Mucosa of rectum (tissue), 2 donors: ENCODE results near the gene ATXN2.
"Not testable (repeated sequence)": the region's sequence is repeated elsewhere in the genome, so short reads cannot be mapped to it uniquely, and the experiment has no call there.

Source experiments
- H3K27ac ChIP-seq, 2 donors: one replicate each; pipeline ENCODE4 v1.7.0; 2013; ENCODE audit warnings: inconsistent platforms in 2 of 2, low read depth in 2 of 2, low read length in 2 of 2
- H3K27me3 ChIP-seq, 2 donors: one replicate each; pipeline ENCODE4 v1.7.0; 2013; ENCODE audit warnings: low read length in 2 of 2; ENCODE audit not compliant: control insufficient read depth in 2 of 2, insufficient read depth in 2 of 2
- H3K36me3 ChIP-seq, 2 donors: one replicate each; pipeline ENCODE4 v1.7.0; 2013; ENCODE audit warnings: low read length in 2 of 2; ENCODE audit not compliant: control insufficient read depth in 2 of 2, insufficient read depth in 2 of 2
- H3K4me1 ChIP-seq, 2 donors: one replicate each; pipeline ENCODE4 v1.7.0; 2013; ENCODE audit warnings: low read length in 2 of 2, mild to moderate bottlenecking in 1 of 2; ENCODE audit not compliant: control insufficient read depth in 2 of 2, insufficient read depth in 2 of 2
- H3K4me3 ChIP-seq, 2 donors: one replicate each; pipeline ENCODE4 v1.7.0; 2013; ENCODE audit warnings: low read length in 2 of 2
- H3K9ac ChIP-seq, 2 donors: one replicate each; pipeline ENCODE4 v1.7.0; 2013; ENCODE audit warnings: low read length in 2 of 2, low read depth in 1 of 2, mild to moderate bottlenecking in 1 of 2
- H3K9me3 ChIP-seq, 2 donors: one replicate each; pipeline ENCODE4 v1.7.0; 2013; ENCODE audit warnings: low read length in 2 of 2; ENCODE audit not compliant: control insufficient read depth in 2 of 2
- donor health status: healthy.
- donor health status: Normal muscosa, but diverticular disease.

The ATXN2 gene

GRCh38 chr12:111507258-111507657 is 91.9 kb downstream of the ATXN2 start:
- H3K4me1 ChIP-seq, H3K27ac ChIP-seq, H3K4me3 ChIP-seq, H3K9ac ChIP-seq, H3K27me3 ChIP-seq, H3K9me3 ChIP-seq: not testable (repeated sequence)
- peaks cover 35 to 53% of the 10 kb centered on the region in 2 donors for H3K36me3 ChIP-seq

GRCh38 chr12:111506260-111506659 is 92.9 kb downstream of the ATXN2 start:
- Histone ChIP-seq H3K27ac (no peak overlapping the region), H3K4me3 (no peak overlapping the region), H3K27me3 (no peaks in the 10 kb centered on the region), H3K9me3 (no peaks in the 10 kb centered on the region), H3K4me1 (no peaks in the 10 kb centered on the region), H3K9ac (no peak overlapping the region), H3K36me3 (peaks cover 38 to 50% of the 10 kb centered on the region in 2 donors)

- Histone ChIP-seq H3K27me3 (no peaks in the 10 kb centered on the region), H3K9me3 (no peaks in the 10 kb centered on the region), H3K36me3 (peaks cover 37 to 48% of the 10 kb centered on the region in 2 donors), H3K27ac (no peak overlapping the region), H3K4me1 (no peaks in the 10 kb centered on the region), H3K9ac (no peak overlapping the region), H3K4me3 (no peak overlapping the region)
Measured at GRCh38 chr12:111505601-111506036, 93.5 kb downstream of the ATXN2 start.

GRCh38 chr12:111503116-111503515 is 96.0 kb downstream of the ATXN2 start:
- no peaks in the 10 kb centered on the region for H3K4me1 ChIP-seq
- H3K27me3 ChIP-seq = no peaks in the 10 kb centered on the region
- H3K9me3 ChIP-seq = no peaks in the 10 kb centered on the region
- H3K27ac ChIP-seq = no peak overlapping the region
- no peak overlapping the region for H3K9ac ChIP-seq
- H3K4me3 ChIP-seq = no peak overlapping the region
- peaks cover 22 to 32% of the 10 kb centered on the region in 2 donors for H3K36me3 ChIP-seq

GRCh38 chr12:111494676-111495075 is 104.4 kb downstream of the ATXN2 start:
- H3K27ac ChIP-seq = no peak overlapping the region
- H3K36me3 ChIP-seq = peaks cover 16 to 44% of the 10 kb centered on the region in 2 donors

GRCh38 chr12:111492979-111493378 is 106.1 kb downstream of the ATXN2 start:
- not testable (repeated sequence) for H3K9ac ChIP-seq, H3K27me3 ChIP-seq, H3K4me1 ChIP-seq, H3K4me3 ChIP-seq, H3K9me3 ChIP-seq, H3K27ac ChIP-seq
- peaks cover 23 to 52% of the 10 kb centered on the region in 2 donors for H3K36me3 ChIP-seq

More at GRCh38 chr12:111494676-111495075, 104.4 kb downstream of the ATXN2 start:
- Histone ChIP-seq H3K4me1 (no peaks in the 10 kb centered on the region), H3K4me3 (no peak overlapping the region), H3K9ac (no peak overlapping the region), H3K9me3 (no peaks in the 10 kb centered on the region), H3K27me3 (no peaks in the 10 kb centered on the region)

GRCh38 chr12:111488798-111489197 is 110.3 kb downstream of the ATXN2 start:
- Histone ChIP-seq H3K9me3 (no peaks in the 10 kb centered on the region), H3K27ac (no peak overlapping the region), H3K36me3 (peaks cover 39 to 65% of the 10 kb centered on the region in 2 donors)

DNA sequence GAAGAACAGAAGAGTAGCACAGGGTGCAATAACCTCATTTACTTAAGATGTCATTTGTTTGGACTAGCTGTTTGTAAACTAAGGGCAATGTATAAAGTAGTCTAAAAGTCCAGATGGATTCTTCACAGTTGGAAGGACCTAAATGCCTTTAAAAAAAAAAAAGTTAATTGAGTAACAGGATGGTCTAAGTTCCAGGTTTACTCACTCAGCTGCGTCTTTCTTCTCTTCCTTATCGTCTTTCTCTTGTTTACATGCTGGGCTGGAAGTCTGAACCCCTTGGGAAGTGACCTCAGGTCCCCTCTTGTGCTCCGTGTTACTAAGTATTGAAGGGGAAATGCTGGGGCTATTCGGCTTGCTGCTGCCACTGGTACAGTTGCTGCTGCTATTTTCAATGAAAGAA is 110.8 kb downstream of the ATXN2 start:
- Histone ChIP-seq H3K27me3 (no peaks in the 10 kb centered on the region), H3K27ac (no peak overlapping the region), H3K4me1 (no peaks in the 10 kb centered on the region), H3K4me3 (no peak overlapping the region), H3K9me3 (no peaks in the 10 kb centered on the region), H3K36me3 (peaks cover 43 to 70% of the 10 kb centered on the region in 2 donors), H3K9ac (no peak overlapping the region)

More at GRCh38 chr12:111488798-111489197, 110.3 kb downstream of the ATXN2 start:
- H3K9ac ChIP-seq = no peak overlapping the region
- no peaks in the 10 kb centered on the region for H3K27me3 ChIP-seq
- no peak overlapping the region for H3K4me3 ChIP-seq
- no peaks in the 10 kb centered on the region for H3K4me1 ChIP-seq

DNA sequence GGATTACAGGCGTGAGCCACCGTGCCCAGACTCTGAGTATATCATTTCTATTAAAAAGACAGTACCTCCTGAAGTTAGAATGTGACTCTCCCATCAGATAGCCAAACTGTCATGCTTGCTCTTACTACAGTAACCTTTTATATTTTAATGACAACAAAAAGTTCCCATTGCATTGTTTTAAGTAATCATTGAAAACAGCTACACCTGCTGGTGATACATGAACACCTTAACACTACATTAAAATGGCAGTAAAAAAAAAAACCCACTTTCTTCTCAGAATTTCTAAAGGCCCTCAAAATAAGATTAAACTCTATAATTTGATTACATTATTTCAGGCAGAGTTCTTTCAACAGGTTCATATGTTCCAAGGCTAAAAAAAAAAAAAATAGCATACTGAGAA is 116.7 kb downstream of the ATXN2 start:
- H3K4me1 ChIP-seq = no peaks in the 10 kb centered on the region
- H3K4me3 ChIP-seq = no peak overlapping the region
- no peak overlapping the region for H3K27ac ChIP-seq
- no peaks in the 10 kb centered on the region for H3K9me3 ChIP-seq
- no peak overlapping the region for H3K9ac ChIP-seq
- H3K27me3 ChIP-seq = no peaks in the 10 kb centered on the region
- peaks cover 30 to 46% of the 10 kb centered on the region in 2 donors for H3K36me3 ChIP-seq

DNA sequence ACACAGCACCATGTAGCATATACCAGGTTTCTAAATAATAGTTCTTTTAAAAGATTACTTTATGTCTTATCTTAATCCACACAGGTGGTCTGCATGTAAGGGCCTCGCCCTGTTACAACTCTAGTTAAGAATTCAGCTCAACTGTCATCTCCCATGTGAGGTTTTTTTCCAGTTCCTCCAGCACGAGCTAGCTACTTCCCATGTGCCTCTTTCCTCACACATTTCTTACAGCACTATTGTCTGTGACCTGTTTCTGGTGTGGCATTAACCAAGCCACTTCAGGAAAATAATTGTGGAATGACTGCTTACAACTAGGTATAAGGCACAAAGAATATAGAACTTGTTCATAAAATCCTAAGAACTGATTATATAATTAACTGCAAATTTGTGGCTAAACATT is 127.9 kb downstream of the ATXN2 start:
- Histone ChIP-seq H3K36me3 (peaks cover 29 to 34% of the 10 kb centered on the region in 2 donors), H3K27ac (no peak overlapping the region), H3K27me3 (no peaks in the 10 kb centered on the region), H3K9ac (no peak overlapping the region), H3K4me1 (no peaks in the 10 kb centered on the region), H3K4me3 (no peak overlapping the region), H3K9me3 (no peaks in the 10 kb centered on the region)

- Histone ChIP-seq H3K27me3 (no peaks in the 10 kb centered on the region), H3K9me3 (no peaks in the 10 kb centered on the region), H3K4me3 (no peak overlapping the region), H3K4me1 (no peaks in the 10 kb centered on the region), H3K27ac (no peak overlapping the region), H3K36me3 (peaks cover 29 to 31% of the 10 kb centered on the region in 2 donors), H3K9ac (no peak overlapping the region)
Measured at GRCh38 chr12:111469401-111469800, 129.7 kb downstream of the ATXN2 start.
